ENCODE data around the gene TMEM30B.
"Not testable (repeated sequence)": the region's sequence is repeated elsewhere in the genome, so short reads cannot be mapped to it uniquely, and the experiment has no call there.

The TMEM30B gene

DNA sequence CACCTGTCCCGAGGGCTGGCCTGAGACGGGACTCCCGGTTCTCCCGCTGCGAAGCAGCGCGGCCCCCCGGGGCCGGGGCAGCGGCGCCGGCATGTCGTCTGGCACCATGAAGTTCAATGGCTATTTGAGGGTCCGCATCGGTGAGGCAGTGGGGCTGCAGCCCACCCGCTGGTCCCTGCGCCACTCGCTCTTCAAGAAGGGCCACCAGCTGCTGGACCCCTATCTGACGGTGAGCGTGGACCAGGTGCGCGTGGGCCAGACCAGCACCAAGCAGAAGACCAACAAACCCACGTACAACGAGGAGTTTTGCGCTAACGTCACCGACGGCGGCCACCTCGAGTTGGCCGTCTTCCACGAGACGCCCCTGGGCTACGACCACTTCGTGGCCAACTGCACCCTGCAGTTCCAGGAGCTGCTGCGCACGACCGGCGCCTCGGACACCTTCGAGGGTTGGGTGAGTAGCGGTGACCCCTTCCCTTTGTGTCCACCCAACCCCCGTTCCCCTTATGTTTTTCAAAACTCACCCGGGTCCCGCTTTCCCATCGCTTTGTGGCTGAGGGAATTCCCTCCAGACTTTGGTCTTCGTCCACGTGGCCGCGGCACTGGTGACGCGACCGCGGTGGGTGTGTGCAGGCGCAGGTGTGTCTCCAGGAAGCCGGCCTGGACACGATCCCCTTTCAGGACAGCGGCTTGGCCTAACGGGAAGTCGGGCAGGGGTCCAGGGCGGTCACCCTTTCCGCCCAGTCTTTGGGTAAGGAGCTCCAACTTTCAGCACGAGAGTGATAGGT is 41.1 kb upstream of the TMEM30B start:
- Histone ChIP-seq H3K4me1 (peaks cover 2% of the 10 kb centered on the region), H3K79me2 (peaks cover 2% of the 10 kb centered on the region), H3K9me3 (ENCODE audit: control insufficient read depth, low read length) (no peaks in the 10 kb centered on the region), H3K27me3 (ENCODE audit: control insufficient read depth, insufficient read depth, low read length) (no peaks in the 10 kb centered on the region), H3K9ac (no peak overlapping the region), H3K4me3 (ENCODE audit: low read depth, low read length) (peak overlapping the region; percentile 69), H3K27ac (peak overlapping the region; percentile 67), H3K36me3 (ENCODE audit: control insufficient read depth, insufficient read depth, low read length) (no peaks in the 10 kb centered on the region), H2AFZ (peak overlapping the region; percentile 96), H3K4me2 (ENCODE audit: low read length) (peak overlapping the region; percentile 88)
- TF ChIP-seq CTCF (IDR thresholded peaks at IDR 0.05) = no peak

DNA sequence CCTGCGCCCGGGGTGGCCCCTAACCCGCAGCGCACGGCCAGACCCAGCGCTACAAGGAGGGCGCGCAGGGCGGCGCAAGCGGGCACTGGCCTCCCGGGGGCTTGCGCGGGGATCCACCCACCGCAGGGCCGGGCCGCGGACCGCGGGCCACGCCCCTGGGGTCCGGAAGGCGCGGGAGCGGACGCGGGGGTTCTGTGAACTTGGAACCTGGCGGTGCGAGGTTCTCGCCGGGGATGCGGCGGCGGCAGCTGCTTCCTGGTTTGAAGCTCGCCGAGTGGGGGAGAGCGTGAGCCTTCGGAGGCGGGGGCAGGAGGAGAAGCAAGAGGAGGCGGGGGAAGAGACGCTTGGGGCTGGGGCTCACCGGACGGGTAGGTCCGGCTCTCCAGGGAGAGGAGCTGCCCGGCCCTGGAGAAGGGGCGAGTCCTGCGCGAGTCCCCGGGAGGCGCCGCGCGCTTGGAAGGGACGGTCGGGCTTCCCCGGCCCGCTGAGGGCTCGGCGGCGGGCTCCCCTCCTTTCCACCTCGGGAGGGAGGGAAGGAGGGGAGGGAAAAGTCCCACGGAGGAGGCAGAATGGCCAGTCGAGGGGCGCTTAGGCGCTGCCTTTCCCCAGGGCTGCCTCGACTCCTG is 40.4 kb upstream of the TMEM30B start, which contains the start of gene PRKCH:
TSS of gene PRKCH (plus strand) at position 195 of the 626 bp plus-strand sequence. CDS start 523 bp downstream, outside the sequence.
- Histone ChIP-seq H3K4me3 (ENCODE audit: low read depth, low read length) (peak within 1 kb of the TSS; percentile 69), H3K27me3 (ENCODE audit: control insufficient read depth, insufficient read depth, low read length) (no peaks in the 10 kb centered on the region), H2AFZ (peak within 1 kb of the TSS; percentile 96), H3K36me3 (ENCODE audit: control insufficient read depth, insufficient read depth, low read length) (no peaks in the 10 kb centered on the region), H3K27ac (peak within 1 kb of the TSS; percentile 67), H3K4me1 (no peaks in the 10 kb centered on the region), H3K9ac (no peak within 1 kb of the TSS), H3K4me2 (ENCODE audit: low read length) (peak within 1 kb of the TSS; percentile 88), H3K9me3 (ENCODE audit: control insufficient read depth, low read length) (no peaks in the 10 kb centered on the region), H3K79me2 (peaks cover 2% of the 10 kb centered on the region)
- peak; percentile 28 for TF ChIP-seq CTCF (IDR thresholded peaks at IDR 0.05)

DNA sequence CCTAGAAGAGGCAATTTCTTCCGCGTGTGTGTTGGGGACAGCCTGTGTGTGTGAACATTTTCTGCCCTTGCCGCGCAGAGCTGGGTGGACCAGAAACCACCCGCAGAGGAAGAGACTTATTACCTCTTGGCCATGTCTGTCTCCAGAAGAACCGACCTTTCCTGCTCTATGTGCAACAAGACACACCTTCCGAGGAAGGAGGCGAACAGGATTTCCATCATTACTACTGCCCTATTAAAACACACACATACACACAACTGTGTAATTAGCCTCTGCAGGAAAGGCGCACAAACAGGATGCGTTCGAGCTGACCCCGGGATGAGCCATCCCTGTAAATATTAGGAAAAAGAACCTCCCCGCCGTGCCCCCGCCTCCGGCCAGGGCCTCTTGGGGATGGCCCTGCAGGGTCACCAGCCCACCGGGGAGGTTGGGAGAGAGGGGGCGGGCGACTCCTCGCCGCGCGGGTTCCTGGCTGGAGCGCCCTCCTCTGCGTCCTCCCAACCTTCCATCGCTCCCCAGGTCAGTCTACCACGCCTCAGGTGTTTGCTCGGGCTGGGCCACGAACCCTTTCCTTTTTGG is 39.8 kb upstream of the TMEM30B start:
- Histone ChIP-seq H3K9me3 (ENCODE audit: control insufficient read depth, low read length) (no peaks in the 10 kb centered on the region), H3K27me3 (ENCODE audit: control insufficient read depth, insufficient read depth, low read length) (no peaks in the 10 kb centered on the region), H2AFZ (peak overlapping the region; percentile 96), H3K4me1 (no peaks in the 10 kb centered on the region), H3K27ac (peak overlapping the region; percentile 67), H3K79me2 (peaks cover 2% of the 10 kb centered on the region), H3K4me2 (ENCODE audit: low read length) (peak overlapping the region; percentile 88), H3K36me3 (ENCODE audit: control insufficient read depth, insufficient read depth, low read length) (no peaks in the 10 kb centered on the region), H3K9ac (no peak overlapping the region), H3K4me3 (ENCODE audit: low read depth, low read length) (peak overlapping the region; percentile 69)
- TF ChIP-seq CTCF (IDR thresholded peaks at IDR 0.05) = no peak

DNA sequence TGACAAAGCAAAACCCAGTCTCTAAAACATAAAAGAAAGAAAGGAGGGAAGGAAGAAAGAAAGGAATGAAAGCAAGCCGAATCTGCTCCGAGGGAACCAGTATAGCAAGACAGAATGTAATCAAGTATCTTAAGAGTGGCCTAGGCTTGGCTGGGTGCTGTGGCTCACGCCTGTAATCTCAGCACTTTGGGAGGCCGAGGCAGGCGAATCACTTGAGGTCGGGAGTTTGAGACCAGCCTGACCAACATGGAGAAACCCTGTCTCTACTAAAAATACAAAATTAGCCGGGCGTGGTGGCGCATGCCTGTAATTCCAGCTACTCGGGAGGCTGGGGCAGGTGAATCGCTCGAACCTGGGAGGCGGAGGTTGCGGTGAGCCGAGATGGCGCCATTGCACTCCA is 39.0 kb upstream of the TMEM30B start:
- not testable (repeated sequence) for H3K27me3 ChIP-seq (ENCODE audit: control insufficient read depth, insufficient read depth, low read length); H3K4me1 ChIP-seq; H3K27ac ChIP-seq; H3K4me2 ChIP-seq (ENCODE audit: low read length); H3K4me3 ChIP-seq (ENCODE audit: low read depth, low read length); H3K36me3 ChIP-seq (ENCODE audit: control insufficient read depth, insufficient read depth, low read length); H3K9me3 ChIP-seq (ENCODE audit: control insufficient read depth, low read length); H3K79me2 ChIP-seq; H2AFZ ChIP-seq; H3K9ac ChIP-seq

DNA sequence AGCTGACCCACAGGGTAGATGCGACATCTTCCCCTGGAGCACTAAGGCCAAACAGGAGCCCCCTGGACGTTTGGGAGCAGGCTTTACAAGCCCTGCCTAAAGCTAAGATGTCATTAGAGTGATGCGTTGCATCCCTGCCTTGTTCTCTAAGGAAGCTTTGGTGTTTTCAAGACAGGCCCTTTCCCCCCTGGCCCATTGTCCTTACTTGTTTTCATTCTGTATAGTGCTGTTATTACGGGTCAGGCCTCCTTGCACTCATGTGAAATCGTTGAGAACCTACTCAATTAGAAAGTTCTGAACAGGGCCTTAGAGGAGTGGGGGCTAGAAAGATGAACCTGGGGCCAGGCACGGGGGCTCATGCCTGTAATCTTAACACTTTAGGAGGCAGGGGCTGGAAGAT is 38.6 kb upstream of the TMEM30B start:
- Histone ChIP-seq H3K36me3 (ENCODE audit: control insufficient read depth, insufficient read depth, low read length) (no peaks in the 10 kb centered on the region), H3K27ac (no peak overlapping the region), H3K79me2 (peaks cover 2% of the 10 kb centered on the region)

More for the DNA sequence above, 38.6 kb upstream of the TMEM30B start:
- H3K27me3 ChIP-seq (ENCODE audit: control insufficient read depth, insufficient read depth, low read length) = no peaks in the 10 kb centered on the region
- no peak for TF ChIP-seq CTCF (IDR thresholded peaks at IDR 0.05)
- no peaks in the 10 kb centered on the region for H3K9me3 ChIP-seq (ENCODE audit: control insufficient read depth, low read length)
- H2AFZ ChIP-seq = no peak overlapping the region
- no peaks in the 10 kb centered on the region for H3K4me1 ChIP-seq
- no peak overlapping the region for H3K9ac ChIP-seq
- H3K4me2 ChIP-seq (ENCODE audit: low read length) = no peak overlapping the region
- H3K4me3 ChIP-seq (ENCODE audit: low read depth, low read length) = no peak overlapping the region
